GM21723 (cell line): ENCODE results near the gene GRHPR.
A peak's percentile ranks its signal among the peaks of the same experiment; 100 is the strongest.
"Not testable (repeated sequence)": the region's sequence is repeated elsewhere in the genome, so short reads cannot be mapped to it uniquely, and the experiment has no call there.

Experiments
- ATAC-seq: cut with Tn5 transposase; IDR thresholded peaks from one replicate; pipeline ENCODE4 v1.9.1; 2021; ENCODE audit warnings: mild to moderate bottlenecking, moderate library complexity; ENCODE audit not compliant: unreplicated experiment

The GRHPR gene

GRCh38 chr9:37422289-37423104 is at the start of gene GRHPR:
Gene GRHPR, plus strand, starts transcription at chr9:37422696. Its CDS starts 55 bp downstream, at chr9:37422751.
- ATAC-seq, result peak; percentile 97

DNA sequence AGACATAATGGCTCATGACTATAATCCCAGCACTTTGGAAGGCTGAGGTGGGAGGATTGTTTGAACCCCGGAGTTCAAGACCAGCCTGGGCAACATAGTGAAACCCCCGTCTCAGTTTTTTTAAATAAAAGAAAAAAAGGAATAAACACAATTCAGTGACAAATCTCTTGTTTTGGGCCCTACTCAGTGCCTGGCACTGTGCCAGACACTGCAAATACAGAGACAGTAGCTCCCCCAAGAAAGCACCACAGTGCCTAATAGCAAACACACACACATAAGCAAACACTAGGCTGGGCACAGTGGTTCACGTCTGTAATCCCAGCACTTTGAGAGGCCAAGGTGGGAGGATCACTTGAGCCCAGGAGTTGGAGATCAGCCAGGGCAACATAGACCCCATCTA is 49.7 kb upstream of the GRHPR start:
- no peak for ATAC-seq

DNA sequence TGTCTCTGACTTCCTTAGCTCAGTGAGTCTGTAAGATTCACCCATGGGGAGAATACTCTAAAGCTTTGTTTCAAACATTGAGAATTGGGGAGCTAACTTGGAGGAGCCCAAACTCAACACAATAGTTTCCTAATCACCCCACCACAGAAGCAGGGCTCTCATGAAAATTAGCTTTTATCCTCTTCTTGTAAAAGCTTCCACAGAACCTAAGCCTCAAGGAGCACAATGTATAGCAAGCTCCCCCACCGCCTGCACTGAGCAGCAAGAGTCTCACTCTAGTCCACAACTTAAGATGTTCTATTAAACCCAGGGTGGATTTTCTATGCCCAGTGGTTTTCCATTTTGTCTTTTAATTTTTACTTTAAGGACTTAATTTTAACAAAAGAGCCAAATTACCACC is 48.9 kb upstream of the GRHPR start:
- no peak for ATAC-seq

GRCh38 chr9:37374892-37375291 is 47.6 kb upstream of the GRHPR start:
- peak; percentile 37 for ATAC-seq

- ATAC-seq, result no peak
These were observed 44.5 kb upstream of the GRHPR start for GRCh38 chr9:37377688-37378612.

GRCh38 chr9:37378613-37379004 is 43.9 kb upstream of the GRHPR start:
- ATAC-seq, result no peak

DNA sequence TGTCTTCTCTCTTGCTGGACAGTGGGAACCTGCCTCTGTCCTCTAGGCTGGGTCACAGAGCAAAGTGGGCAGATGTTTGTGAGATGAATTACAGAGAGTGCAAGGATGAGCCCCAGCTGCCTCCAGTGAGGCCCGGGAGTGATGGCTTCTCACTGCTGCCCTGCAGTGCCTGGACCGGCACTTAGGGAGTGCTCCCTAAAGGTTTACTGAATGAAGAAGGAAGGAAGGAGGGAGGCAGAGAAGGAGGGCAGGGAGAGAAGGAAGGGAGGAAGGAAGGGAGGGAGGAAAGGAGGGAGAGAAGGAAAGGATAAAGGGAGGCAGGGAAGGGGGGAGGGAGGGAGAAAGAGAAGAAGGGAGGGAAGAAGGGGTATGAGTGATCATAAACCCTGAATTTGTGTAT is 42.7 kb upstream of the GRHPR start:
- ATAC-seq, result no peak

DNA sequence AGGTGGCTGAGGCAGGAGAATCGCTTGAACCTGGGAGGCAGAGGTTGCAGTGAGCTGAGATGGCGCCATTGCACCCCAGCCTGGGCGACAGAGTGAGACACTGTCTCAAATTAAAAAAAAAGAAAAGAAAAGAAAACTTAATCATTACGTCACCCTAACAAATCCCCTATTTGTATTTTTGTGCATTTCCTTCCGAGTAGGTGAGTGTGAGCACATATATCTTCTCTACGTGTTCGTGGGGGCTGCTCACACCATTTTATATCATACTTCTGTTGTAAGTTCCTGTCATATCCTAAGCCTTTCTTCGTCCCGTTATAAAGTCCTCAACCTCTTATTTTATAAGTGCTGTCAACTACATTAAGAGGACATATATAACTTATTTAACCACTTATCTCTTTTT is 41.9 kb upstream of the GRHPR start:
- ATAC-seq, result no peak

- no peak for ATAC-seq
These were observed 41.3 kb upstream of the GRHPR start for GRCh38 chr9:37381094-37381741.

DNA sequence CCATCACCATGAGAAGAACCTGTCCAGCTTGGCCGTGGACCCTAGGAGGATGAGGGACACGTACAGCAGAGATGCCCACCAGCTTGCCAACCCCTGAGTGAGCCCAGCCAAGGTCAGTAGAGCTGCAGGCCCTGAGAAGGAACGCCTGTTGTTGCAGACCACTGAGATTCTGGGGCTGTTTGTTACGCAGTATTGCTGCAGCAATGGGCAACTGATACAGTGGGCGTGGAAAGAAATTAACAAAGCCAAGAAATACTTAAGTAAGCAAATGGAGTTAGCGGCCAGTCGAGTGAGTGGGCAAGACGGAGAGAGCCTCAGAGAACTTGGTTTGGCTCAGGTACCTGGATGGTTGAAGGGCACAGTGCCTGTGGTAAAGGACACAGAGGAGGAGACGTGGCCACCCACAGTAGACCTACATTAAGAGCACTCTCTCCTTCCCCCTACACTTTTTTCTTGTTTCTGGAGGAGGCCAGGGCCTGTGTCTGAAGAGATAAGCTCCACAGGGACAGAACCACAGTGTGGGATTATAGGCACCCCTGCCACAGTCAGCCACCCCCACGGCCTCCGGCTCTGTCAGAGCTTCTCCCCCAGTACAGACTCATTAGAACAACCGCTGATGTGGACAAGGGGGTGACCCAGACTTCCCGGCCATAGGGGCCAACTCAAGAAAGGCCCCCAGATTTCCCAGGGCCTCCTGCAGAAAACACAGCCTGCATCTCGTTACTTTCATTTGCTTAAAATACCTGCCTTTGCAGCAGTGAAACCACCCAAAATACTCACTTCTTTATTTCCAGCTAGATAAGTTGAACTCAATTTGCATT is 40.1 kb upstream of the GRHPR start:
- ATAC-seq, result peak; percentile 55

DNA sequence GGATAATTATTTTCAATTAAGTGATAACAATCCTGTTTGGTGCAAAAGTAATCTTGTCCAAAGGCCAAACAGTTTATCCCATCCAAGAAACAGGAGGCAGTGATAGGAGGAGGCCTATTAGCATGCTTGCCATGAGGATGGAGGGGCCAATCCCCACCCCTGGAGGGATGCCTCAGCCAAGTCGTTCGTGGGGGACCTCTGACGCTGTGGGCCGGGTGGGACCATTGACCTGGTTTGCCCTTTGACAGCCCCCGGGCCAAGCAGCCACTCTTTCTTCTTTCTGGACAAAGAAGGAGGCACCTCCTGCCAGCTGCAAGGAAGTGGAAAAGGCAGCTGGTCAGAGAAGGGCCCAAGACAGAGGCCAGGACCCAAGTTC is 39.5 kb upstream of the GRHPR start:
- ATAC-seq, result peak; percentile 15

- no peak for ATAC-seq
These were observed 39.1 kb upstream of the GRHPR start for GRCh38 chr9:37383393-37383792.

DNA sequence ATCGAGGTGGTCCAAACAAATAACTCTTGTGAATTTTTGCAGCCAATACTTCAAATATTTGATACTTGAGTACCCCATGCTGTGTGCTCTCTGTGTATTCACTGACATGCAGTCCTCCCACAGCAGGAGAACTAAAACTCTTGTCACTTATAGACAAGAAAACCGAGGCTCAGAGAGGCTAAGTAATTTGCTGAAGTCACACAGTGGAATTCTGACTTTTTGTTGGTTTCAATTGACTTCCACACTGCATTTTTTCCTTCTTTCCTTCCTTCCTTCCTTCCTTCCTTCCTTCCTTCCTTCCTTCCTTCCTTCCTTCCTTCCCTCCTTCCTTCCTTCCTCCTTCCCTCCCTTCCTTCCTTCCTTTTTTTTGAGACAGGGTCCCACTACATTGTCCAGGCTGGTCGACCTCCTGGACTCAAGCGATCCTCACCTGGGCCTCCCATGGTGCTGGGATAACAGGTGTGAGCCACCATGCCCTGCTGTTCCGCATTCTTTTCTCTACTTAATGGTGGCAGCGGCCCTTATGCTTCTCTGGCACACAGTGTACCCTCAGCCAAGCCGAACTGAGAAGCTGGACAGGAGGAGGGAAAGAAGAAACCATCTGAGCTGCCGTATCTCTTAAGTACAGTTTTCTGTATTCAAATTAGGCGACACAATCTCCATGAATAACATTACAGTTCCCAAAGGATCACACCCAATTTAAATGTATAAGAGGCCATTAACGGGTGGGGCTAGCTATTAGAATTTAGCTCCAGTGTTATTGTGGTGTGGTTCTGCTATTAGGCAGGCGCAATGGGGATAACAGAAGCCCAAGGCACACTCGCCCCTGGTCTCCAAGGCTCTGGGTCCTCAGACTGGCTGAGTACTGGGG is 38.4 kb upstream of the GRHPR start:
- ATAC-seq, result no peak

GRCh38 chr9:37385286-37385685 is 37.2 kb upstream of the GRHPR start:
- no peak for ATAC-seq

DNA sequence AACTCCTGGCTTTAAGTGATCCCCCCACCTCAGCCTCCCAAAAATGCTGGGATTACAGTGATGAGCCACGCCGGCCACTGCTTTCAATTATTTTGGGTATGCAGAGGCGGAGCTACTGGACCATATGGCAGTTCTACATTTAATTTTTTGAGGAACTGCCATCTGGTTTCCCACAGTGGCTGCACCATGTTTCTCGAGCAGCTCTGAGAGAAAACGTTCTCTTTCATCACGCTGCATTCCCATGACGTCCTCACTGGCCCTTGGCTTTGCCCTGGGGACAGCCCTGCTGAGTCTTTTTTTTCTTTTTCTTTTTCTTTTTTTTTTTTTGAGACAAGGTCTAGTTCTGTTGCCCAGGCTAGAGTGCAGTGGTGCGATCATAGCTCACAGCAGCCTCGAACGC is 35.5 kb upstream of the GRHPR start:
- no peak for ATAC-seq

- peak; percentile 85 for ATAC-seq
These were observed 31.7 kb upstream of the GRHPR start for GRCh38 chr9:37390759-37391158.

GRCh38 chr9:37392272-37392671 is 30.2 kb upstream of the GRHPR start:
- no peak for ATAC-seq

DNA sequence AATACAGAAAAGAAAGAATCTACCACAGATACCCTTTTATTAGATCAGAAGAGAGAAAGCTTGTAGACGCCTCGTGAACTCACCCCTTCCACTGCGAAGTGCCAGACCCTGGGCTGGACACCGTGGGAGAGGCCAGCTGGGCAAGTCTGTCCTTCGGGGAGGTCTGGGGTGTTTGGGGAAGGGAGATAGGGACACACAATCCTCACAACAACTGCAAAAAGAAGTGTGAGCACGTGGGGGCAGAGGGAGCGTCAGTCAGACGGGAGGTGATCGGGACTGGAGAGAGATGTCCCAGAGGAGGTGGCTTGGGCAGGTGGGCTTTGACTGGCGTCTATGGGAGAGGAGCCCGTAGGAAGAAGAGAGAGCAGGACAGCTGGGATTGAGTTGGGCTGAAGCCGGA is 27.3 kb upstream of the GRHPR start:
- no peak for ATAC-seq

DNA sequence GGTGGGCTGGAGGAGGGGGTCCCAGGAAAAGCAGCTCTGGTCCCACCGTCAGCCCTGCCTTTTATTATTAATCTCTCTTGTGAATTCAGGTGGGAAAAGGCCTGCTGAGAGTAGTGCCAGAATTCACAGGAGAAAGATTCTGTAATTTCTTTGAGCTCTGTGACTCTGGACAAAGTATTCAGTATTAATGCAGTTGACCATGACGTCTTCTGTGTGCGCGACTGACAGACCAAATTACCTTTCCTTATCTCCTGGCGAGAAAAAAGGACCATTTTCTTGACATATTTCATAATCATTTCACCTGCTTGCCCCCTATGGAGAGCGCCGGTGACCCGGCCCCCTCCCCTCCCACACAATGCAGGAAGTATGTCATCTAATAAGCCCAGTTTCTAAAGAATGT is 26.8 kb upstream of the GRHPR start:
- no peak for ATAC-seq

DNA sequence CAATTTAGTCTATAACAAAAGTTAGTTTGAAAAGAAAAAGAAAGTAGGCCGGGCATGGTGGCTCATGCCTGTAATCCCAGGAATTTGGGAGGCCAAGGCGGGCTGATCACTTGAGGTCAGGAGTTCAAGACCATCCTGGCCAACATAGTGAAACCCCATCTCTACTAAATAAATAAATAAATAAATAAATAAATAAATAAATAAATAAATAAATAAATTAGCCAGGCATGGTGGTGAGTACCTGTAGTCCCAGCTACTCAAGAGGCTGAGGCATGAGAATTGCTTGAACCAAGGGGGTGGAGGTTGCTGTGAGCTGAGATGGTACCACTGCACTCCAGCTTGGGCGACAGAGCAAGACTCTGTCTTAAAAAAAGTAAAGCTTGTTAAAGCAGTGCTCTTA is 24.5 kb upstream of the GRHPR start:
- ATAC-seq, result not testable (repeated sequence)
